HepG2 (cell line): ENCODE data around the gene TMEM237. TPM values are rescaled to one million over a fixed set of nuclear protein-coding genes. Genes with fewer than 3 reads are reported as not detected.
A peak's percentile ranks its signal among the peaks of the same experiment; 100 is the strongest.

ENCODE experiments used
- GATA4 ChIP-seq: sonication (generic); IDR thresholded peaks from 2 replicates; pipeline ENCODE4 v1.6.1; 2016; ENCODE audit warnings: antibody characterized with exemption, low read depth, borderline replicate concordance
- HOXA5 ChIP-seq: sonication (generic); formaldehyde crosslinking; IDR thresholded peaks from 2 replicates; pipeline ENCODE4 v1.4.0; 2020; ENCODE audit warnings: missing genetic modification reagents
- JDP2 ChIP-seq: sonication (generic); formaldehyde crosslinking; IDR thresholded peaks from 2 replicates; pipeline ENCODE4 v1.8.1; 2022; ENCODE audit warnings: missing genetic modification reagents, borderline replicate concordance
- MED1 ChIP-seq: sonication (generic); formaldehyde crosslinking; IDR thresholded peaks from 2 replicates; pipeline ENCODE4 v1.4.0; 2020; ENCODE audit warnings: missing genetic modification reagents
- RAD21 ChIP-seq: fragments of 450-650 bp; formaldehyde crosslinking; IDR thresholded peaks from 2 replicates; pipeline ENCODE4 v1.5.0; 2020; ENCODE audit warnings: mild to moderate bottlenecking
- RFX5 ChIP-seq: IDR thresholded peaks from 2 replicates; pipeline ENCODE4 v1.6.1; 2011; ENCODE audit warnings: low read depth, low read length, improper control_type of control experiment
- SSRP1 ChIP-seq: IDR thresholded peaks from 2 replicates; pipeline ENCODE4 v1.6.1; 2016; ENCODE audit warnings: control low read depth
- STAG1 ChIP-seq: sonication (generic); formaldehyde crosslinking; IDR thresholded peaks from 2 replicates; pipeline ENCODE4 v1.4.0; 2020; ENCODE audit warnings: missing genetic modification reagents
- TEAD3 ChIP-seq: optimal IDR thresholded peaks from 2 replicates; pipeline ENCODE3; 2016; ENCODE audit warnings: borderline replicate concordance
- ZBTB7A ChIP-seq: sonication (generic); formaldehyde crosslinking; IDR thresholded peaks from 2 replicates; pipeline ENCODE4 v1.8.0; 2022; ENCODE audit warnings: mild to moderate bottlenecking, missing genetic modification reagents
- ZNF124 ChIP-seq: sonication (generic); formaldehyde crosslinking; IDR thresholded peaks from 2 replicates; pipeline ENCODE4 v1.4.0; 2020; ENCODE audit warnings: missing genetic modification reagents
- ZNF292 ChIP-seq: sonication (generic); formaldehyde crosslinking; IDR thresholded peaks from 2 replicates; pipeline ENCODE4 v1.8.1; 2022; ENCODE audit warnings: mild to moderate bottlenecking, low read depth, missing genetic modification reagents, borderline replicate concordance
- polyA plus RNA-seq, 8 experiments: library from polyadenylated mRNA; depleted of rRNA in 3 of 8; stranded (reverse) in 7 of 8; unstranded in 1 of 8; fragments of >200 nt; fragmentation: Illumina TruSeq in 4 of 8; extraction: Trizol in 4 of 8; gene quantifications; 2 replicates each; pipeline versions ENCODE4 v1.2.1 to v1.2.3, GENCODE V29; 2011 to 2016; ENCODE audit warnings: low read depth in 4 of 8, missing spikeins in 1 of 8, mixed read lengths in 1 of 8; ENCODE audit not compliant: insufficient read depth in 1 of 8
- total RNA-seq, 5 experiments: library from RNA; depleted of rRNA; stranded (reverse); fragments of >200 nt; fragmentation: Illumina TruSeq; extraction: Trizol; gene quantifications; 2 replicates each; pipeline ENCODE4 v1.2.3, GENCODE V29; 2016; ENCODE audit warnings: low read depth in 1 of 5
- TF ChIP-seq, protein P1 (sequence below): sonication (generic); formaldehyde crosslinking; IDR thresholded peaks from 2 replicates; pipeline ENCODE4 v1.9.0; 2021; ENCODE audit warnings: missing genetic modification reagents, borderline replicate concordance
- TF ChIP-seq, protein P2 (sequence below), 2 experiments: sonication (generic) in 1 of 2; formaldehyde crosslinking in 1 of 2; IDR thresholded peaks; 2 replicates each; pipeline versions ENCODE4 v1.4.0 to v1.6.1; 2018 to 2020; ENCODE audit warnings: missing genetic modification reagents in 2 of 2, borderline replicate concordance in 1 of 2, low read depth in 1 of 2, mild to moderate bottlenecking in 1 of 2, missing biosample characterization in 1 of 2
- TF ChIP-seq, protein P3 (sequence below): sonication (generic); formaldehyde crosslinking; IDR thresholded peaks from 2 replicates; pipeline ENCODE4 v1.4.0; 2020; ENCODE audit warnings: missing genetic modification reagents
- TF ChIP-seq, protein P4 (sequence below): sonication (generic); formaldehyde crosslinking; IDR thresholded peaks from 2 replicates; pipeline ENCODE4 v1.4.0; 2020; ENCODE audit warnings: missing genetic modification reagents, low read depth, mild to moderate bottlenecking, borderline replicate concordance
- TF ChIP-seq, protein P5 (sequence below): sonication (generic); formaldehyde crosslinking; conservative IDR thresholded peaks from 2 replicates; pipeline ENCODE4 v1.4.0; 2020; ENCODE audit warnings: missing genetic modification reagents

TMEM237 gene
- total and polyA plus RNA-seq, 2 of the 13 experiments (the other 11 are each of a cell fraction or from before 2014, with no cell fraction given), result 21.8 to 36.1 TPM

DNA sequence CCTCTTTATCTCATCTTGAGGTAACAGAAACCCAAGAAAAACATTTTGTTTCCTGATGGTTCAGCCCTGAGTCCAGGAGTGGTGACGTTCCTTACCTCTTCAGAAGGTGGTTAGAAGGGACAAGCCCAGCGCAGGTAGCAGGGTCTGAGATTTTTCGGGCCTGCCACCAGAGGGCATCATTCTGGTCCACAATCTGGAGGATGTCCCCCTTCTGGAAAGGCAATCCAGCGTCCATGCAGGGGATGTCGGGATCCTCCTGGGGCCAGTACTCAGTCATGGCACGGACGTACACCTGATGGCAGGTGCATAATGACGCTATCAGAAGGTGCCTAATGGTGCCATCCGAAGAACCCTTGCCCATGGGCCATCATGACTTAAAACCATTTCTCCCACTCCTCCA is 37.4 kb upstream of the TMEM237 start (continued):
- TF ChIP-seq, protein P1, sequence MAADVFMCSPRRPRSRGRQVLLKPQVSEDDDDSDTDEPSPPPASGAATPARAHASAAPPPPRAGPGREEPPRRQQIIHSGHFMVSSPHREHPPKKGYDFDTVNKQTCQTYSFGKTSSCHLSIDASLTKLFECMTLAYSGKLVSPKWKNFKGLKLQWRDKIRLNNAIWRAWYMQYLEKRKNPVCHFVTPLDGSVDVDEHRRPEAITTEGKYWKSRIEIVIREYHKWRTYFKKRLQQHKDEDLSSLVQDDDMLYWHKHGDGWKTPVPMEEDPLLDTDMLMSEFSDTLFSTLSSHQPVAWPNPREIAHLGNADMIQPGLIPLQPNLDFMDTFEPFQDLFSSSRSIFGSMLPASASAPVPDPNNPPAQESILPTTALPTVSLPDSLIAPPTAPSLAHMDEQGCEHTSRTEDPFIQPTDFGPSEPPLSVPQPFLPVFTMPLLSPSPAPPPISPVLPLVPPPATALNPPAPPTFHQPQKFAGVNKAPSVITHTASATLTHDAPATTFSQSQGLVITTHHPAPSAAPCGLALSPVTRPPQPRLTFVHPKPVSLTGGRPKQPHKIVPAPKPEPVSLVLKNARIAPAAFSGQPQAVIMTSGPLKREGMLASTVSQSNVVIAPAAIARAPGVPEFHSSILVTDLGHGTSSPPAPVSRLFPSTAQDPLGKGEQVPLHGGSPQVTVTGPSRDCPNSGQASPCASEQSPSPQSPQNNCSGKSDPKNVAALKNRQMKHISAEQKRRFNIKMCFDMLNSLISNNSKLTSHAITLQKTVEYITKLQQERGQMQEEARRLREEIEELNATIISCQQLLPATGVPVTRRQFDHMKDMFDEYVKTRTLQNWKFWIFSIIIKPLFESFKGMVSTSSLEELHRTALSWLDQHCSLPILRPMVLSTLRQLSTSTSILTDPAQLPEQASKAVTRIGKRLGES (CRISPR knock-in tag), result no peak
- TF ChIP-seq, protein P2, sequence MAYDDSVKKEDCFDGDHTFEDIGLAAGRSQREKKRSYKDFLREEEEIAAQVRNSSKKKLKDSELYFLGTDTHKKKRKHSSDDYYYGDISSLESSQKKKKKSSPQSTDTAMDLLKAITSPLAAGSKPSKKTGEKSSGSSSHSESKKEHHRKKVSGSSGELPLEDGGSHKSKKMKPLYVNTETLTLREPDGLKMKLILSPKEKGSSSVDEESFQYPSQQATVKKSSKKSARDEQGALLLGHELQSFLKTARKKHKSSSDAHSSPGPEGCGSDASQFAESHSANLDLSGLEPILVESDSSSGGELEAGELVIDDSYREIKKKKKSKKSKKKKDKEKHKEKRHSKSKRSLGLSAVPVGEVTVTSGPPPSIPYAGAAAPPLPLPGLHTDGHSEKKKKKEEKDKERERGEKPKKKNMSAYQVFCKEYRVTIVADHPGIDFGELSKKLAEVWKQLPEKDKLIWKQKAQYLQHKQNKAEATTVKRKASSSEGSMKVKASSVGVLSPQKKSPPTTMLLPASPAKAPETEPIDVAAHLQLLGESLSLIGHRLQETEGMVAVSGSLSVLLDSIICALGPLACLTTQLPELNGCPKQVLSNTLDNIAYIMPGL (CRISPR knock-in tag; IDR thresholded peaks at IDR 0.05; ENCODE audit: borderline replicate concordance in 1 of 2, low read depth in 1 of 2), result peak in 1 of 2 experiments; percentile 32; a peak in 1 of 4 replicates
- TF ChIP-seq GATA4 (no peak), RAD21 (CRISPR knock-in tag) (0 out of 2 replicates have a peak, but pooled peaks have one; percentile 19), ZNF292 (CRISPR knock-in tag) (no peak), ZBTB7A (CRISPR knock-in tag) (no peak), MED1 (peak; percentile 28; the same call in 1 of the 2 replicates), STAG1 (peak; percentile 64), TEAD3 (CRISPR knock-in tag) (peak; percentile 62), JDP2 (CRISPR knock-in tag) (no peak), RFX5 (no peak), HOXA5 (CRISPR knock-in tag) (peak; percentile 41; the same call in 1 of the 2 replicates), SSRP1 (CRISPR knock-in tag) (no peak), ZNF124 (CRISPR knock-in tag) (peak; percentile 30; the same call in 1 of the 2 replicates)
- TF ChIP-seq, protein P3, sequence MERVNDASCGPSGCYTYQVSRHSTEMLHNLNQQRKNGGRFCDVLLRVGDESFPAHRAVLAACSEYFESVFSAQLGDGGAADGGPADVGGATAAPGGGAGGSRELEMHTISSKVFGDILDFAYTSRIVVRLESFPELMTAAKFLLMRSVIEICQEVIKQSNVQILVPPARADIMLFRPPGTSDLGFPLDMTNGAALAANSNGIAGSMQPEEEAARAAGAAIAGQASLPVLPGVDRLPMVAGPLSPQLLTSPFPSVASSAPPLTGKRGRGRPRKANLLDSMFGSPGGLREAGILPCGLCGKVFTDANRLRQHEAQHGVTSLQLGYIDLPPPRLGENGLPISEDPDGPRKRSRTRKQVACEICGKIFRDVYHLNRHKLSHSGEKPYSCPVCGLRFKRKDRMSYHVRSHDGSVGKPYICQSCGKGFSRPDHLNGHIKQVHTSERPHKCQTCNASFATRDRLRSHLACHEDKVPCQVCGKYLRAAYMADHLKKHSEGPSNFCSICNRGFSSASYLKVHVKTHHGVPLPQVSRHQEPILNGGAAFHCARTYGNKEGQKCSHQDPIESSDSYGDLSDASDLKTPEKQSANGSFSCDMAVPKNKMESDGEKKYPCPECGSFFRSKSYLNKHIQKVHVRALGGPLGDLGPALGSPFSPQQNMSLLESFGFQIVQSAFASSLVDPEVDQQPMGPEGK (CRISPR knock-in tag), result 0 out of 2 replicates have a peak, but pooled peaks have one; percentile 21
- TF ChIP-seq, protein P4, sequence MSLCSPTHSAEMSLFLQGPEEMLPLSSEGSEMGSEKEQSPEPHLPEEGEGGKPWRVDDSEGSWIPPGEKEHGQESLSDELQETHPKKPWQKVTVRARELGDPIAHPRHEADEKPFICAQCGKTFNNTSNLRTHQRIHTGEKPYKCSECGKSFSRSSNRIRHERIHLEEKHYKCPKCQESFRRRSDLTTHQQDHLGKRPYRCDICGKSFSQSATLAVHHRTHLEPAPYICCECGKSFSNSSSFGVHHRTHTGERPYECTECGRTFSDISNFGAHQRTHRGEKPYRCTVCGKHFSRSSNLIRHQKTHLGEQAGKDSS (CRISPR knock-in tag), result peak; percentile 53; the same call in 1 of the 2 replicates
- TF ChIP-seq, protein P5, sequence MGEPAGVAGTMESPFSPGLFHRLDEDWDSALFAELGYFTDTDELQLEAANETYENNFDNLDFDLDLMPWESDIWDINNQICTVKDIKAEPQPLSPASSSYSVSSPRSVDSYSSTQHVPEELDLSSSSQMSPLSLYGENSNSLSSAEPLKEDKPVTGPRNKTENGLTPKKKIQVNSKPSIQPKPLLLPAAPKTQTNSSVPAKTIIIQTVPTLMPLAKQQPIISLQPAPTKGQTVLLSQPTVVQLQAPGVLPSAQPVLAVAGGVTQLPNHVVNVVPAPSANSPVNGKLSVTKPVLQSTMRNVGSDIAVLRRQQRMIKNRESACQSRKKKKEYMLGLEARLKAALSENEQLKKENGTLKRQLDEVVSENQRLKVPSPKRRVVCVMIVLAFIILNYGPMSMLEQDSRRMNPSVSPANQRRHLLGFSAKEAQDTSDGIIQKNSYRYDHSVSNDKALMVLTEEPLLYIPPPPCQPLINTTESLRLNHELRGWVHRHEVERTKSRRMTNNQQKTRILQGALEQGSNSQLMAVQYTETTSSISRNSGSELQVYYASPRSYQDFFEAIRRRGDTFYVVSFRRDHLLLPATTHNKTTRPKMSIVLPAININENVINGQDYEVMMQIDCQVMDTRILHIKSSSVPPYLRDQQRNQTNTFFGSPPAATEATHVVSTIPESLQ (CRISPR knock-in tag), result no peak
